B cell (primary cell): ENCODE measurements around the gene DNAH8. TPM values are rescaled to one million over a fixed set of nuclear protein-coding genes. Genes with fewer than 3 reads are reported as not detected.

Experiments used
- ATAC-seq: fragments of 200-7000 bp; cut with Tn5 transposase; one replicate; pipeline ENCODE4 v1.10.0; 2021; ENCODE audit warnings: low read depth, mild to moderate bottlenecking, moderate number of reproducible peaks, moderate library complexity
- CTCF ChIA-PET: fragments of 350-600 bp; sonication (Branson Sonifier 250); formaldehyde crosslinking; loops from one replicate; lab custom pipeline; 2021; ENCODE audit warnings: antibody characterized with exemption, inconsistent platforms; lab: Charles Lee
- POLR2A ChIA-PET: fragments of 350-600 bp; sonication (Branson Sonifier 250); formaldehyde crosslinking; loops from one replicate; lab custom pipeline; 2021; ENCODE audit warnings: antibody characterized with exemption; lab: Charles Lee
- DNase-seq: peaks from one replicate; pipeline ENCODE4 v3.0.0; 2013
- H2AFZ ChIP-seq: 2 replicates; pipeline ENCODE4 v1.6.1; 2012; ENCODE audit warnings: mild to moderate bottlenecking, low read depth, low read length; ENCODE audit not compliant: insufficient read depth, poor library complexity, severe bottlenecking
- H3K27ac ChIP-seq, 2 donors: 1 replicate in 1 of 2; 2 replicates in 1 of 2; pipeline ENCODE4 v1.5.1; 2012 to 2013; ENCODE audit warnings: low read length in 2 of 2, mild to moderate bottlenecking in 2 of 2, moderate library complexity in 1 of 2
- H3K27me3 ChIP-seq, 4 experiments: fragments of 200-600 bp in 1 of 4; sonication (generic) in 1 of 4; replicated peaks in 1 of 4; 1 replicate in 2 of 4; 2 replicates in 2 of 4; pipeline versions ENCODE4 v1.6.1 to v1.7.0; 2013 to 2016; ENCODE audit warnings: low read length in 3 of 4, mild to moderate bottlenecking in 2 of 4, mixed read lengths in 1 of 4, moderate library complexity in 1 of 4; ENCODE audit not compliant: insufficient read depth in 4 of 4, control insufficient read depth in 3 of 4; ENCODE audit errors: control extremely low read depth in 1 of 4
- H3K36me3 ChIP-seq, 2 experiments: replicated peaks in 1 of 2; 1 replicate in 1 of 2; 2 replicates in 1 of 2; pipeline versions ENCODE4 v1.6.1 to v1.7.1; 2013; ENCODE audit warnings: low read length in 1 of 2; ENCODE audit not compliant: insufficient read depth in 2 of 2, control insufficient read depth in 1 of 2; ENCODE audit errors: control extremely low read depth in 1 of 2, extremely low read depth in 1 of 2
- H3K4me1 ChIP-seq, 2 donors: fragments of 200-600 bp in 1 of 2; sonication (generic) in 1 of 2; 1 replicate in 1 of 2; 2 replicates in 1 of 2; pipeline versions ENCODE4 v1.5.1 to v1.6.1; 2013 to 2017; ENCODE audit warnings: low read length in 2 of 2; ENCODE audit not compliant: control insufficient read depth in 2 of 2, insufficient read depth in 2 of 2
- H3K4me2 ChIP-seq: replicated peaks from 2 replicates; pipeline ENCODE3; 2012; ENCODE audit warnings: mild to moderate bottlenecking, low read depth, low read length; ENCODE audit not compliant: poor library complexity, severe bottlenecking
- H3K4me3 ChIP-seq, 5 experiments: fragments of 200-600 bp in 1 of 5; sonication (generic) in 1 of 5; 1 replicate in 3 of 5; 2 replicates in 2 of 5; pipeline versions ENCODE4 v1.5.1 to v1.7.0; 2011 to 2016; ENCODE audit warnings: low read length in 4 of 5, mild to moderate bottlenecking in 4 of 5, low read depth in 2 of 5, control low read depth in 1 of 5, moderate library complexity in 1 of 5; ENCODE audit not compliant: insufficient read depth in 1 of 5; ENCODE audit errors: control extremely low read depth in 1 of 5, extremely low read depth in 1 of 5
- H3K79me2 ChIP-seq: fragments of 200-600 bp; sonication (generic); one replicate; pipeline ENCODE4 v1.6.0; 2016; ENCODE audit warnings: low read length; ENCODE audit not compliant: control insufficient read depth, insufficient read depth
- H3K9ac ChIP-seq: fragments of 200-600 bp; sonication (generic); 2 replicates; pipeline ENCODE4 v1.6.1; 2017; ENCODE audit warnings: mild to moderate bottlenecking, low read length, moderate library complexity
- H3K9me3 ChIP-seq, 3 donors: one replicate each; pipeline versions ENCODE4 v1.6.1 to v1.7.1; 2013; ENCODE audit warnings: low read length in 2 of 3; ENCODE audit not compliant: control insufficient read depth in 2 of 3, insufficient read depth in 1 of 3; ENCODE audit errors: control extremely low read depth in 1 of 3
- H4K20me1 ChIP-seq: 2 replicates; pipeline ENCODE4 v1.6.0; 2012; ENCODE audit warnings: mild to moderate bottlenecking, low read length; ENCODE audit not compliant: insufficient read depth, control insufficient read depth, poor library complexity, severe bottlenecking
- H3K27ac Mint-ChIP-seq: one replicate; pipeline ENCODE4 v1.8.0; 2021; ENCODE audit warnings: mixed read lengths
- H3K27me3 Mint-ChIP-seq: one replicate; pipeline ENCODE4 v1.8.0; 2021; ENCODE audit warnings: mixed read lengths
- H3K4me1 Mint-ChIP-seq: one replicate; pipeline ENCODE4 v1.8.0; 2021; ENCODE audit warnings: mixed read lengths
- H3K4me3 Mint-ChIP-seq: one replicate; pipeline ENCODE4 v1.8.0; 2021; ENCODE audit warnings: mixed read lengths
- H3K9me3 Mint-ChIP-seq: one replicate; pipeline ENCODE4 v1.8.0; 2022; ENCODE audit warnings: mixed read lengths; ENCODE audit not compliant: insufficient read depth
- EZH2 ChIP-seq: IDR thresholded peaks from 2 replicates; pipeline ENCODE4 v1.6.1; 2012; ENCODE audit warnings: borderline replicate concordance, low read depth, mild to moderate bottlenecking, moderate library complexity, low read length; ENCODE audit not compliant: insufficient read depth, poor library complexity, severe bottlenecking
- WGBS: methylation state at CpG from one replicate; pipeline ENCODE4 v1.1.5; 2013; ENCODE audit warnings: missing lambda C conversion rate; ENCODE audit not compliant: insufficient coverage; 5-methylcytosine and 5-hydroxymethylcytosine counted together
- intact Hi-C: fragments of 100-400 bp; cut with micrococcal nuclease; formaldehyde crosslinking; loops from one replicate; pipeline ENCODE4 v1.10.0; 2022
- polyA plus RNA-seq: library from polyadenylated mRNA; depleted of rRNA; stranded (reverse); fragments of >200 nt; gene quantifications from 2 replicates; pipeline ENCODE4 v1.2.3, GENCODE V29; 2012
- total RNA-seq, 2 donors: library from RNA; stranded (reverse); fragments of 120-200 nt in 1 of 2; gene quantifications; 1 replicate in 1 of 2; 2 replicates in 1 of 2; pipeline versions ENCODE4 v1.2.3 to v1.2.4, GENCODE V29; 2013 to 2022
- TF ChIP-seq, protein P1 (sequence below): fragments of 200-600 bp; IDR thresholded peaks from one replicate; pipeline ENCODE4 v1.8.0; 2022; ENCODE audit warnings: antibody characterized with exemption, mild to moderate bottlenecking

The DNAH8 gene
- total and polyA plus RNA-seq, 2 donors (not counting 1 experiment from before 2014, with no cell fraction given): 0.69 to 1.1 TPM

- Mint-ChIP-seq H3K27me3 (no peaks in the 10 kb centered on the region), H3K4me1 (peaks cover 15% of the 10 kb centered on the region)
- no peak for ATAC-seq
Measured at GRCh38 chr6:38782616-38783015, 67.5 kb downstream of the DNAH8 start.

GRCh38 chr6:38783443-38784228 lies 68.5 kb downstream of the DNAH8 start:
- peaks cover 15% of the 10 kb centered on the region for H3K4me1 Mint-ChIP-seq
- H3K27ac Mint-ChIP-seq: no peak overlapping the region
- no peak overlapping the region for H3K27ac ChIP-seq
- peak overlapping the region; percentile 4 for H3K4me3 Mint-ChIP-seq
- POLR2A ChIA-PET: no interaction called here
- peaks cover 0 to 6% of the 10 kb centered on the region in 2 donors for H3K4me1 ChIP-seq
- H3K9ac ChIP-seq: no peak overlapping the region
- H4K20me1 ChIP-seq: no peaks in the 10 kb centered on the region
- no peak overlapping the region for H2AFZ ChIP-seq
- H3K4me3 ChIP-seq: no peak overlapping the region
- no peaks in the 10 kb centered on the region for H3K9me3 Mint-ChIP-seq
- 80% methylated on average over 3 of the region's 11 CpGs for WGBS
- no peak for ATAC-seq
- H3K4me2 ChIP-seq: no peak overlapping the region
- no peaks in the 10 kb centered on the region for H3K27me3 Mint-ChIP-seq
- intact Hi-C loops: no loop called here
- CTCF ChIA-PET: no interaction called here
- no peaks in the 10 kb centered on the region for H3K9me3 ChIP-seq
- TF ChIP-seq, protein P1, sequence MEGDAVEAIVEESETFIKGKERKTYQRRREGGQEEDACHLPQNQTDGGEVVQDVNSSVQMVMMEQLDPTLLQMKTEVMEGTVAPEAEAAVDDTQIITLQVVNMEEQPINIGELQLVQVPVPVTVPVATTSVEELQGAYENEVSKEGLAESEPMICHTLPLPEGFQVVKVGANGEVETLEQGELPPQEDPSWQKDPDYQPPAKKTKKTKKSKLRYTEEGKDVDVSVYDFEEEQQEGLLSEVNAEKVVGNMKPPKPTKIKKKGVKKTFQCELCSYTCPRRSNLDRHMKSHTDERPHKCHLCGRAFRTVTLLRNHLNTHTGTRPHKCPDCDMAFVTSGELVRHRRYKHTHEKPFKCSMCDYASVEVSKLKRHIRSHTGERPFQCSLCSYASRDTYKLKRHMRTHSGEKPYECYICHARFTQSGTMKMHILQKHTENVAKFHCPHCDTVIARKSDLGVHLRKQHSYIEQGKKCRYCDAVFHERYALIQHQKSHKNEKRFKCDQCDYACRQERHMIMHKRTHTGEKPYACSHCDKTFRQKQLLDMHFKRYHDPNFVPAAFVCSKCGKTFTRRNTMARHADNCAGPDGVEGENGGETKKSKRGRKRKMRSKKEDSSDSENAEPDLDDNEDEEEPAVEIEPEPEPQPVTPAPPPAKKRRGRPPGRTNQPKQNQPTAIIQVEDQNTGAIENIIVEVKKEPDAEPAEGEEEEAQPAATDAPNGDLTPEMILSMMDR: no peak
- TF ChIP-seq EZH2: no peak
- no peaks in the 10 kb centered on the region for H3K36me3 ChIP-seq
- H3K27me3 ChIP-seq: no peaks in the 10 kb centered on the region
- DNase-seq: no peak
- no peaks in the 10 kb centered on the region for H3K79me2 ChIP-seq

More at GRCh38 chr6:38782616-38783015, 67.5 kb downstream of the DNAH8 start:
- Mint-ChIP-seq H3K27ac (no peak overlapping the region), H3K4me3 (no peak overlapping the region), H3K9me3 (no peaks in the 10 kb centered on the region)
- Histone ChIP-seq H3K27me3 (no peaks in the 10 kb centered on the region), H3K9me3 (no peaks in the 10 kb centered on the region), H3K4me2 (no peak overlapping the region), H3K27ac (no peak overlapping the region), H3K79me2 (no peaks in the 10 kb centered on the region), H3K4me1 (peaks cover 0 to 6% of the 10 kb centered on the region in 2 donors), H4K20me1 (no peaks in the 10 kb centered on the region), H3K9ac (no peak overlapping the region), H3K4me3 (no peak overlapping the region), H3K36me3 (no peaks in the 10 kb centered on the region), H2AFZ (no peak overlapping the region)
- ChIA-PET POLR2A (no interaction called here), CTCF (no interaction called here)
- no CpG with 5 or more reads among the region's 2 CpGs for WGBS
- no peak for DNase-seq
- no peak for TF ChIP-seq EZH2
- TF ChIP-seq, protein P1: no peak
- intact Hi-C loops: no loop called here
